22Rv1 (cell line): ENCODE measurements around the gene ACOT12.

Source experiments
- CTCF ChIP-seq: fragments of 450-650 bp; IDR thresholded peaks from 2 replicates; pipeline ENCODE4 v1.5.1; 2017; ENCODE audit warnings: mild to moderate bottlenecking
- ZFX ChIP-seq: fragments of 450-650 bp; IDR thresholded peaks from 2 replicates; pipeline ENCODE4 v1.6.1; 2017; ENCODE audit warnings: antibody characterized with exemption, borderline replicate concordance

- no peak for TF ChIP-seq CTCF
- no peak for TF ChIP-seq ZFX
These were observed 28.7 kb upstream of the ACOT12 start for GRCh38 chr5:81422671-81423070.
